DOHH2 (cell line): ENCODE results near the gene CARD8.
"Not testable (repeated sequence)": the region's sequence is repeated elsewhere in the genome, so short reads cannot be mapped to it uniquely, and the experiment has no call there.

Experiments used
- H3F3A ChIP-seq: fragments of 200-600 bp; sonication (generic), shearing (Covaris generic); 2 replicates; pipeline ENCODE4 v1.6.0; 2016; ENCODE audit warnings: antibody characterized with exemption, mild to moderate bottlenecking; ENCODE audit not compliant: control insufficient read depth, insufficient read depth
- H3K27ac ChIP-seq: fragments of 200-600 bp; sonication (generic); 2 replicates; pipeline ENCODE4 v1.5.1; 2014; ENCODE audit warnings: low read depth, mild to moderate bottlenecking, low read length, moderate library complexity
- H3K27me3 ChIP-seq: fragments of 200-600 bp; sonication (generic); 2 replicates; pipeline ENCODE4 v1.6.1; 2014; ENCODE audit warnings: mild to moderate bottlenecking, low read length, mixed read lengths; ENCODE audit not compliant: control insufficient read depth
- H3K36me3 ChIP-seq: fragments of 200-600 bp; sonication (generic); 2 replicates; pipeline ENCODE4 v1.6.1; 2014; ENCODE audit warnings: mild to moderate bottlenecking, low read length, moderate library complexity, mixed read lengths; ENCODE audit not compliant: control insufficient read depth
- H3K4me1 ChIP-seq: fragments of 200-600 bp; sonication (generic); 2 replicates; pipeline ENCODE4 v1.6.1; 2014; ENCODE audit warnings: mild to moderate bottlenecking, low read length, mixed read lengths; ENCODE audit not compliant: control insufficient read depth
- H3K4me2 ChIP-seq: fragments of 200-600 bp; sonication (generic); 2 replicates; pipeline ENCODE4 v1.6.0; 2014; ENCODE audit warnings: mild to moderate bottlenecking, low read length, moderate library complexity
- H3K4me3 ChIP-seq: fragments of 200-600 bp; sonication (generic); 2 replicates; pipeline ENCODE4 v1.5.1; 2014; ENCODE audit warnings: mild to moderate bottlenecking, low read length, mixed read lengths
- H3K79me2 ChIP-seq: fragments of 200-600 bp; sonication (generic); 2 replicates; pipeline ENCODE4 v1.6.1; 2014; ENCODE audit warnings: mild to moderate bottlenecking, low read length, mixed read lengths; ENCODE audit not compliant: control insufficient read depth
- H3K9me2 ChIP-seq: fragments of 200-600 bp; sonication (generic); replicated peaks from 2 replicates; pipeline ENCODE4 v1.6.1; 2014; ENCODE audit warnings: mild to moderate bottlenecking, low read length, mixed read lengths; ENCODE audit not compliant: control insufficient read depth
- H3K9me3 ChIP-seq: fragments of 200-600 bp; sonication (generic); 2 replicates; pipeline ENCODE4 v1.6.1; 2014; ENCODE audit warnings: antibody characterized with exemption, low read length, mixed read lengths; ENCODE audit not compliant: control insufficient read depth, insufficient read depth
- H4K20me1 ChIP-seq: fragments of 200-600 bp; sonication (generic); 2 replicates; pipeline ENCODE4 v1.6.0; 2014; ENCODE audit warnings: low read depth, mild to moderate bottlenecking, antibody characterized with exemption, low read length, moderate library complexity; ENCODE audit not compliant: control insufficient read depth, insufficient read depth
- EZH2phosphoT487 ChIP-seq: fragments of 200-600 bp; sonication (generic); IDR thresholded peaks from 2 replicates; pipeline ENCODE4 v1.6.1; 2017; ENCODE audit warnings: borderline replicate concordance, mild to moderate bottlenecking, antibody characterized with exemption, low read length, moderate library complexity, mixed read lengths
- TF ChIP-seq, protein P1 (sequence below): fragments of 200-600 bp; sonication (generic); IDR thresholded peaks from one replicate; pipeline ENCODE4 v1.5.1; 2014; ENCODE audit warnings: antibody characterized with exemption, mild to moderate bottlenecking, low read depth, low read length; ENCODE audit not compliant: poor library complexity, severe bottlenecking

The CARD8 gene

DNA sequence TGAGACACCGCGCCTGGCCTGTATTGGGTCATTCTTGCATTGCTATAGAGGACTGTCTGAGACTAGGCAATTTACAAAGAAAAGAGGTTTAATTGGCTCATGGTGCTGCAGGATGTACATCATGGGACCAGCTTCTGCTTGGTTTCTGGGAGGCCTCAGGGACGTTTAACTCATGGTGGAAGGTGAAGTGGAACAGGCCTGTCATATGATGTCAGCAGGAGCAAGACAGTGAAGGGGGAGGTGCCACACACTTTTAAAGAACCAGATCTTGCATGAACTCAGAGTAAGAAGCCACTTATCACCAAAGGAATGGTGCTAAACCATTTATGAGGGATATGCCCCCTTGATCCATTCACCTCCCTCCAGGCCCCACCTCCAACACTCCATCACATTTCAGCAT lies 18.7 kb downstream of the CARD8 start:
- H3K4me2 ChIP-seq, result no peak overlapping the region
- no peaks in the 10 kb centered on the region; the same call in 1 of the 2 replicates for H3F3A ChIP-seq
- peaks cover 4% of the 10 kb centered on the region; the same call in 1 of the 2 replicates for H3K4me1 ChIP-seq
- H4K20me1 ChIP-seq, result no peaks in the 10 kb centered on the region
- H3K79me2 ChIP-seq, result peaks cover 4% of the 10 kb centered on the region; the same call in 1 of the 2 replicates
- H3K27me3 ChIP-seq, result no peaks in the 10 kb centered on the region
- TF ChIP-seq EZH2phosphoT487, result no peak
- TF ChIP-seq, protein P1, sequence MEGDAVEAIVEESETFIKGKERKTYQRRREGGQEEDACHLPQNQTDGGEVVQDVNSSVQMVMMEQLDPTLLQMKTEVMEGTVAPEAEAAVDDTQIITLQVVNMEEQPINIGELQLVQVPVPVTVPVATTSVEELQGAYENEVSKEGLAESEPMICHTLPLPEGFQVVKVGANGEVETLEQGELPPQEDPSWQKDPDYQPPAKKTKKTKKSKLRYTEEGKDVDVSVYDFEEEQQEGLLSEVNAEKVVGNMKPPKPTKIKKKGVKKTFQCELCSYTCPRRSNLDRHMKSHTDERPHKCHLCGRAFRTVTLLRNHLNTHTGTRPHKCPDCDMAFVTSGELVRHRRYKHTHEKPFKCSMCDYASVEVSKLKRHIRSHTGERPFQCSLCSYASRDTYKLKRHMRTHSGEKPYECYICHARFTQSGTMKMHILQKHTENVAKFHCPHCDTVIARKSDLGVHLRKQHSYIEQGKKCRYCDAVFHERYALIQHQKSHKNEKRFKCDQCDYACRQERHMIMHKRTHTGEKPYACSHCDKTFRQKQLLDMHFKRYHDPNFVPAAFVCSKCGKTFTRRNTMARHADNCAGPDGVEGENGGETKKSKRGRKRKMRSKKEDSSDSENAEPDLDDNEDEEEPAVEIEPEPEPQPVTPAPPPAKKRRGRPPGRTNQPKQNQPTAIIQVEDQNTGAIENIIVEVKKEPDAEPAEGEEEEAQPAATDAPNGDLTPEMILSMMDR, result no peak
- H3K4me3 ChIP-seq, result no peak overlapping the region
- H3K27ac ChIP-seq, result no peak overlapping the region
- H3K36me3 ChIP-seq, result peaks cover 71% of the 10 kb centered on the region
- H3K9me2 ChIP-seq, result no peaks in the 10 kb centered on the region
- H3K9me3 ChIP-seq, result no peaks in the 10 kb centered on the region

DNA sequence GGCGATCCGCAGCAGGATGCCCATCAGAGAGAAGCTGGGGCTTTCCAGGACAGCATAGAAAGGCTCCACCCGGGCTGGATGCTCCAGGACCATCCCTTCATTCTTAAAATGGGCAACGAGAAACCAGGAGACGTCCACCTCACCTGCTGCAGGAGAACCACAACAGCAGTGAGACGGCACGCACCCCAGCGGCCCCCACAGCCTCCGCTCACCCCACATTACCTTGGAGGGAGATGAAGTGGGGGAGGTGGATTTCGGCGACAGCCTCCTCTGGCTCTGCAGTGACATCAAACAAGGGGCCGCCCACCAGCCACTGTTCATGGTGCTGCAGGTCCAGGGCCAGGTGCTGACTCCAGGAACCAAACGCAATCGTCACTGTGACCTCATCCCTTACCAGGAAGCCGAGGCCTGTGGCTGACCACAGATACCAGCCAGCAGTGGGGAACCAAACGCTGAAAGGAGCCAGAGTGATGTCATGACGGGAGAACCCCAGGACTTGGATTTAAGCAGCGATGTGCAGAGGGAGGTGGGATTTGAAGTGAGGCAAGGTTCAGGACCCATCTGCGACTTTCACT lies 25.1 kb downstream of the CARD8 start:
- Histone ChIP-seq H3K4me2 (no peak overlapping the region), H3K27ac (no peak overlapping the region), H3K4me3 (no peak overlapping the region), H3K36me3 (peaks cover 80% of the 10 kb centered on the region), H3F3A (no peaks in the 10 kb centered on the region), H4K20me1 (no peaks in the 10 kb centered on the region), H3K79me2 (no peaks in the 10 kb centered on the region), H3K9me2 (no peaks in the 10 kb centered on the region), H3K4me1 (no peaks in the 10 kb centered on the region), H3K27me3 (no peaks in the 10 kb centered on the region), H3K9me3 (no peaks in the 10 kb centered on the region)
- TF ChIP-seq, protein P1, result no peak
- no peak for TF ChIP-seq EZH2phosphoT487

DNA sequence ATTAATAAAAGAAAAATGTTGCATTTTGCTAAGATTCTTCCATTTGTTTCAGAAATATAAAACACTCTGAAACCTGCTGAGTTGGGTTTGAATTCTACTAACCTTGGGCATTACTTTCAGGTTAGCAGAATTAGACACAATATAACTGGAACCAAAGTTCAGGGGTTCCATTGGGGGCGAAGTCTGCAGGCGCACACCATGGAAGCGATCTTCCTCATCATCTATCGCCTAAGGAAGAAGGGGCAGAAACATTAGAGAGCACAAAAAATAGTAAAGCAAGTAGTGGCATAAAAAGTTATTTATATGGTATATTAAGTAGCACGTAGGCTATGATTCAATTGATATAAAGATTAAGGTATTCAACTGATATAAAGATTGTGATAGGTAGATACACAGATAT lies 34.1 kb downstream of the CARD8 start:
- TF ChIP-seq, protein P1, result no peak
- TF ChIP-seq EZH2phosphoT487, result no peak
- H3K27me3 ChIP-seq, result no peaks in the 10 kb centered on the region
- H3K36me3 ChIP-seq, result peaks cover 35% of the 10 kb centered on the region
- H3K4me3 ChIP-seq, result no peak overlapping the region
- no peaks in the 10 kb centered on the region for H3K4me1 ChIP-seq
- no peaks in the 10 kb centered on the region for H3K9me3 ChIP-seq
- no peaks in the 10 kb centered on the region for H3F3A ChIP-seq
- no peaks in the 10 kb centered on the region for H4K20me1 ChIP-seq
- no peak overlapping the region for H3K4me2 ChIP-seq
- H3K9me2 ChIP-seq, result no peaks in the 10 kb centered on the region
- no peak overlapping the region for H3K27ac ChIP-seq
- no peaks in the 10 kb centered on the region for H3K79me2 ChIP-seq

DNA sequence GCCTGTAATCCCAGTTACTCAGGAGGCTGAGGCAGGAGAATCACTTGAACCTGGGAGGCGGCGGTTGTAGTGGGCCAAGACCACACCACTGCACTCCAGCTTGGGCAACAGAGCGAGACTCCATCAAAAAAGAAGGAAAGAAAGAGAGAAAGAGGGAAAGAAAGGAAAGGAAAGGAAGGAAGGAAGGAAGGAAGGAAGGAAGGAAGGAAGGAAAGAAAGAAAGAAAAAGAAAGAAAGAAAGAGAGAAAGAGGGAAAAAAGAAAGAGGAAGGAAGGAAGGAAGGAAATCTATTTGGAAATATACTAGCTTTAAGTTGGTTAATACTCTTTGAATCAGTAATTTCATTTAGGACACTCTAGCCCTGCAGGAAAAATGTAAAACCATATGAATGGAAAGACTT lies 34.9 kb downstream of the CARD8 start:
- not testable (repeated sequence) for H3K9me3 ChIP-seq, H3K27ac ChIP-seq

More for the DNA sequence above, 34.9 kb downstream of the CARD8 start:
- not testable (repeated sequence) for H3K4me1 ChIP-seq, H3K4me3 ChIP-seq, H3K9me2 ChIP-seq, H3K79me2 ChIP-seq, H4K20me1 ChIP-seq, H3K27me3 ChIP-seq, H3F3A ChIP-seq, H3K4me2 ChIP-seq
- H3K36me3 ChIP-seq, result peaks cover 33% of the 10 kb centered on the region
